HG03159 (cell line): ENCODE data around the gene HDC.

Experiments
- ATAC-seq: cut with Tn5 transposase; IDR thresholded peaks from one replicate; pipeline ENCODE4 v1.9.1; 2021; ENCODE audit warnings: mild to moderate bottlenecking, moderate library complexity; ENCODE audit not compliant: unreplicated experiment

HDC gene

DNA sequence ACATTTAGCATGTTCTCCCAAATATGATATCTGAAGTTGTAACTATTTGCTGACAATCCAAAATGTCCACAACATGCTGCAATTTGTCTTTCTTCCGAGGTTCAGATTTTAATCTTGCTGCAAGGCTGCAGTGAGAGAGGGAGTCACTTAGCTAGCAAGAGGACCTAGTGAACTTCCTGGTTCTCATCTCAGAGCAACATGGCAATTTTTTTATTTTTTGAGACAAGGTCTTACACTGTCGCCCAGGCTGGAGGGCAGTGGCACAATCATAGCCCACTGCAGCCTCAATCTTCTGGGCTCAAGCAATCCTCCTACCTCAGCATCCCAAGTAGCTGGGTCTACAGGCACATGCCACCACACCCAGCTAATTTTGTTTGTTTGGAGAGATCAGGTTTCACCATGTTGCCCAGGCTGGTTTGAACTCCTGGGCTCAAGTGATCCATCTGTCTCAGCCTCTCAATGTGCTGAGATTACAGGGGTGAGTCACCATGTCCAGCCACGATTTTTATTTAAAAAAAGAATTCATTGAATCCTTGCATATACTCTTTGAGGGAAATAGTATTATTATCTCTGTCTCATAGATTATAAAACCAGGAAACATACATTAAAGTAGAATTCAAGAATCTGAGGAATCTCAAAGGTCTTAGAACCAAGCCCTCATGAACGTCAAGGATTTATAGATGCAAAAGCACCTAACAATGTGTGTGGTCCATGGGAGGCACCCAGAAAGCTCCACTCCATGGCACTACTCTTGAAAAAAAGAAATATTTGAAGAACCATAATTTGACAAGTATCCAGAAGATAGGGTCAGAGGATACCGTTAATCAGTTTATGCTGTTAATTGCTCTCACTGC is 9.1 kb downstream of the HDC start:
- no peak for ATAC-seq

- no peak for ATAC-seq
Observed at GRCh38 chr15:50252556-50252955, 13.0 kb downstream of the HDC start.

DNA sequence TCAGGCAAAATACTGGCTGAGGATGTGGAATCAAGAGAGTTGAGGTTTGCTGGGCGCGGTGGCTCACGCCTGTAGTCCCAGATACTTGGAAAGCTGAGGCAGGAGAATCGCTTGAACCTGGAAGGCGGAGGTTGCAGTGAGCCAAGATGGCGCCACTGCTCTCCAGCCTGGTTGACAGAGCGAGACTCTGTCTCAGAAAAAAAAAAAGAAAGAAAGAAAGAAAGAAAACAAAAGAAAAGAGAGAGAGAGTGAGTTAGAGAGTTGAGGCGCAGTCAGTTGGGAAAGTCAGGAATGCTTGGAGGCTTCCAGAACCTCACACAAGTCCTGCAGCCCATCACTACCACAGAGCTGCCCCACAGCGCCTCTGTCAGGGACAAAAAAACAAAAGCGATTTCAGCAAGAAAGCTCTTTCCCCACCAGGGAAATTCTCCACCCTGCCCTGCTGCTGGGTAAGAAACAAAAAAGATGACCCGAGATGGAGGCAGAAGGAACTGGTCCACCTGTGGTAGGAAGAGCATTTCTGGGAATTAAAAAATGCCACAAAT is 13.8 kb downstream of the HDC start:
- ATAC-seq: no peak

DNA sequence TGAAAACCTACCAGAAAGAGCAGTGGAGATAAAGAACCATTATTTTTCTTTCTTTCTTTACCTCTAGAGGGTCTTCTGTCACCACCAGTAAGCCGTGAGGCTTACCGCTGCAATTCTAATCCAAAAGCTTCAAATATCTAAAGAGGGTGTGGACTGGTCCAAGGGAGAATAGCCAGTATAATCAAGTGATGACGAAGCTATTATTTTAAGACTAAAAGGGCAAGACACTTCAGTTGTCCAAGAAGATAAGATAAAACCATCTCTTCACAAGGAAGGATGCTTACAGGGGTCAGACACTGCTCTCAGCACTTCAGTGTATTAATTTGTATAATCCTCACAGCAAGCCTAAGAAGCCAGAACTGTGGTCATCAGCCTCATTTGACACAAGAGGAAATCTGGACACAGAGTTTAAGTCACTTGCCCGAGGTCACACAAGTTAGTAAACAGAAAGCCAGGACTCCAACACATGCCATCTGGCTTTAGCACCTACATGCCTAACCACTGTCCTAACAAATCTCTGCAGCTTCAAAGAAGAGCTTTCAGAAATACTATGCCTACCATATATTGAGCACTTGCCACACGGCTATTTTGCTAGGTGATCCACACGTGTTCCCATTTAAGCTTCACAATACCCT is 14.6 kb downstream of the HDC start:
- ATAC-seq: no peak

DNA sequence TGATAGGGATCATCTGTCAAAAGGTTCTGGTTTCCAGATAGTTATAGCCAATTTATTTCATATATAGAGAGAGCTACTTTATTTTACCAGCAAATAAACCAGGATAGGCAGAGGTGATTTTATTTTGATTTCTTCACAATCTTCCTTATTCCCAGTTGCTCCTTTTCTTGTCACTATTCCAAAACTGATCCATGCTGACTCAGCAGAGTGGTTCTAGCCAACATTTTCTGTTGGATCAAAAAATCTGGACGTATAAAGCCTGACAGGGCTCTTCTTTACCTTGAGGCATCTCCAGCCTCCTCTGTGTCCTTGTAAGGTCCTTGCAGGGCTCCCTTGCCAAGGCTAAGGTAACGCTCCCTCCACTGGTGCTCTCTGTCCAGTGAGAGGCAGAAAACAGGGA is 15.8 kb downstream of the HDC start:
- ATAC-seq: no peak

DNA sequence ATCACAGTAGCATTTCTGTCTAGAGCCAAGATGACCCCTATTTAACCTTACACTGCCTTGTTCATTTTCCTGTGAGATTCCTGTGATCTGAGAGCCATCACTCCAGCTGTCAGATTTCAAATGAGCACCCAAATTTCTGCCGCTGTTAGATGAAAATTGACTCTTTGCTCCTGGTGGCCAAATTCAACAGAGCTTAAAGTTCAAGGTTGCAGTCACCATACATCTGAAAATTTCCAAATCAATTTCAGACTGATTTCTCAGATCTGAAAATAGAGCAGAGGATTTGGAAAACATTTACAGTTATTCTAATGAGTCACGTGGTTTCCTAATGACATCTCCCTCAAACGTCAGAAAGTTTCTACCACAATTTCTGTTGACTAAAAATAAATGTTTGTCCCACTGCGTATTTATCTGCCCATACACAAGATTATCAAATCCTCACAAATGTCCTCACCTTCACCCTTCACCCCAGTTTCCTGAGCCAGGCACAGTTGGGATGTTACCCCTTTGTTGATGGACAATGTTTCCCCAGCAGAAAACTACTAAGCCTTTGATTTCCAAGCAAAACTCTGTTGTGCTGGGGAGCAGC is 16.4 kb downstream of the HDC start:
- ATAC-seq: no peak

GRCh38 chr15:50247819-50248655 is 17.5 kb downstream of the HDC start:
- ATAC-seq: peak; percentile 95

DNA sequence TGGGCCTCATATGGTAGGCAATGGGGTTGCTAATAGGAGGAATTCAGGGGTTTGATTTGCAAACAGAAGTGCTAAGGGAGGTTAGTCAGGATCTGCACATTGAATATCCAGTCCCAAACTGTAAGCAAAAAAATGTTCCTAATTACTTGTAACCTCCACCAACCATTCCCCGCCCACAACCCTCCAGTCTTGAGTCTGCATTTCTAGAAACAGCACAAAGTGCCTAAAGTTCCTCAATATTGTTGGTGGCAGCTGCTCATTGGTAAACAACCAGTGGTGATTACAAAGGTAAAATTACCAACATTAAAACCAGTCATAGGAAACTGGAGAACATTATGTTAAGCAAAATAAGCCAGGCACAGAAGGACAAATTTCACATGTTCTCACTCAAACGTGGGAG is 18.9 kb downstream of the HDC start:
- no peak for ATAC-seq

- no peak for ATAC-seq
Observed at GRCh38 chr15:50244959-50245624, 20.4 kb downstream of the HDC start.

DNA sequence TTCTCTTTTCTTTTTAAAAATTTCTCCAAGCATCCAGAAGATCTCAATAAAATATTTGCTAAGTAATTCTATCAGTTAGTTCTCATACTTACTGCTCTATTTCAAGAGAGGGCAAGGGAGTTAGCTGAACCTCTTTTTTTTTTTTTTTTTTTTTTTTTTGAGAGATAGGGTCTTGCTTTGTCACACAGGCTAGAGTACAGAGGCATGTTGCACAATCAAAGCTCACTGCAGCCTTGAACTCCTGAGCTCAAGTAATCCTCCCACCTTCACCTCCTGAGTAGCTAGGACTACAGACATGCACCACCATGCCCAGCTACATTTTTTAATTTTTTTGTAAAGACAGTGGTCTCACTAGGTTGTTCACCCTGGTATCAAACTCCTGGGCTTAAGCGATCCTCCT is 21.4 kb downstream of the HDC start:
- no peak for ATAC-seq

- ATAC-seq: no peak
Observed at GRCh38 chr15:50241684-50242450, 23.7 kb downstream of the HDC start.

- ATAC-seq: no peak
Observed at GRCh38 chr15:50238255-50238654, 27.3 kb downstream of the HDC start.

DNA sequence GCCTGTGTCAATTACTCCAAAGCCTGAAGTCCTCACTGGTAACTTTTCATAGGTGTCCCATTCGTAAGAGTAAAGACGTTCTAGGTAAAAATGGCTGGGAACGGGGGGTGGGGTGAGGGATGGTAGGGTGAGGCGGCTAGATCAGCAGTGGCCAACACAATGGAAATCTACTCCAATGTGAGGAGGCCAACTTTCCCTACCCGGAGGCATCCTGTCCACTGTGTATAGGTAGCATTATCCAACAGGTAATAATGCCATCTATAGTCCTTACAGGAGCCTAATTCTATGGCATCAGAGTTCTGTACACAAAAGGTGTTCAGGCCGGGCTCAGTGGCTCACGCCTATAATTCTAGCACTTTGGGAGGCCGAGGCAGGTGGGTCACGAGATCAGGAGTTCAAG is 29.1 kb downstream of the HDC start:
- no peak for ATAC-seq

DNA sequence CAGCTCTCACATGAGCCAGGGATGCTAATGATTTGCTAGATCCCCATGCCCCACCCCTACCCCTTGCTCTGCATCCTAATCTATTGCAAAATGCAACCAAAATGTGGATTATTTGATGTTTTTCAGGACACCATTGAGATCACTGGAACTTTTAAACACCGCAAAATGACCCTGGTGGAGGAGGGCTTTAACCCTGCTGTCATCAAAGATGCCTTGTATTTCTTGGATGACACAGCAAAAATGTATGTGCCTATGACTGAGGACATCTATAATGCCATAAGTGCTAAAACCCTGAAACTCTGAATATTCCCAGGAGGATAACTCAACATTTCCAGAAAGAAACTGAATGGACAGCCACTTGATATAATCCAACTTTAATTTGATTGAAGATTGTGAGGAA is 29.7 kb downstream of the HDC start:
- ATAC-seq: no peak

DNA sequence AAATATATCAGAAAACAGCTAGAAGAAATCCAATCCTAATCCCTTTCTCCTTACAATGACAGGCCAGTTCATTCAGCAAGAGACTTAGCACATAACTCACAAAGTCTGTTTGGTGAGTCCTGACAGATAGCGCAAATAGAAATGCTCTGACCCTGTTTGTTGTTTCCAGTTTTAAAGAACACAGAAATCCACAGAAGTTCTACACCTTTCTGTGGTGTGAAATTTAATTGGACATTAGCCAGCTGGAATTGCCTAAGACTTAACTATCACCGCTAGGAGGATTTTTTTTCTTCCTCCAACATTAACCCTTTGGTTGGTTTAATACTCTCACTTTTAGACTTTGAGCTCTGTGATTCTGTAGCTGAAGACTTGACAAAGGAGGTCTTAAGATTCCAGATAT is 30.8 kb downstream of the HDC start:
- ATAC-seq: no peak

DNA sequence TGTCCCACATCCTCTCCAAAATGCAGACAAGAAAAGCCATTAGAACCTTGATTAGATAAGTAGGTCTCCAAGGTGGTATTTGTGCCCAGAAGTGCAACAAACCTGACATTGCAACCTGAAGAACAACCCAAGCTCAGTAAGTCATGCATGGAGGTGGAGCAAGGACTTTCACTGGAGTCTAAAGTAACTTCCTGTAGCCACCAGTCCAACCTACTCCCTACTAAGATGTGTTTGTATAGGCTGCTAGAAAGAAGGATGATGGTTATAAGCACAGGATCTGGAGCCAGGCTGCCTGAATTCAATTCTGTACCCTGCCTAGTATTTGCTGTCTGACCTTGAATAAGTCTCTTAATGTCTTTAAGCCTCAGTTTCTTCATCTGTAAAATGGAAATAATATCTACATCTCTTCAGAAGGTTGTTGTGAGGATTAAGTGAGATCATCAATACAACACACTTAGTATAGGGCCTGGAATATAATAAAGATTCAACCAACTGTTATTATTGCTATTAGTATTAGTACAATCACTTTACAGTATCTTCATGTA is 32.3 kb downstream of the HDC start:
- no peak for ATAC-seq

DNA sequence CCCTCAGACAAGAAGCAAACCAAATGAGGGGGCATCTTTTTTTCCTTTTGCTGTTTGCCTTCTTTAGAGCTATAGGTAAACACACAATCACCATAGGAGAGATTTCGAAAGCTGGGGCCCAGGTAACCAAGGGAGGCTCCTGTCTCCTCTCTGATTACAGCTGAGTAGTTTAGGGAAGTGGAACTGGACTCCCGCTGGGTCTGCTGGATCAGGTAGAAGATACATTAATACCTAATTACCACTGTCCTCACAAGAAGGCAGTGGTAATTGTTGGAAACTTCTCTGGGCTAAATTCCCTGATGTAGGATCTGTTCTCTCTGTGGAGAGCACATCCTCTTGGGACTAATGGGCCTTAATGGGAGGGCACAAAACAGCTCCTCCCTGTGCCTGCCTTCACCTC is 32.7 kb downstream of the HDC start:
- no peak for ATAC-seq

DNA sequence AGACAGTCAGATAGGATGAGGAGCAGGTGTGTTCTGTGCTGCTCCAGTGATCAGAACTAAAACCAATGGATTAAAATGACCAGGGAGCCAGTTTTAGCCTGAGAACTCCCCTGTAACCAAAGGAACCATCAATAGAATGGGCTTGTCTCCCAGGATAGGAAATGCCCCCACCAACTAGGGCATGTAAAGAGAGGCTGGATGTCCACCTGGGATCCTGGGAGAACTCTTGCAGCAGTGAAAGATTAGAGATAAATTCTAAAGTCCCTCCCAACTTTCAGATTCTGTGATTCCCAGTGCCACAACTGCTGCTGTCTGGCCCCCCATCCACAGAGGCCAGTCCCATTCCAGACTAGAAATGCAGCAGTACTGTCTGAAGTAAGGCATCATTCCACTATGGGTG is 33.8 kb downstream of the HDC start:
- no peak for ATAC-seq

DNA sequence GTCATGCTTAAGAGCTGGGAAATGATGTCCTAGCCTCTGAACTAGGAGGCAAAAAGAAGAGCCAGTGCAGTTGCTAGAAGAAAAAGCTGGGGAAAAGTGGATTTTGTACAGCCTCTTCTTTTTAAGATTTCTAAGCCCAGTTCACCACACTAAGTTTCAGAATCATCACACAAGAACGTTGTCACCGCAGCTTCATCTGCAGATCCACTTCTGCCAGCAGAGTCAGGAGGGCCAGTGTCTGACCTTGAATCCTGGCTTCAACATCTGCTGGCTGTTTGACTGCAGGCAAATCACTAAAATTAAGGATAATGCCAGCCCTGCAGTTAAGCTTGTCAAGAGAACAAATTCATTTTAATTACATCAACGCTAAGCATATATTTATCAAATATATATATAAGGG is 36.2 kb downstream of the HDC start:
- no peak for ATAC-seq

- no peak for ATAC-seq
Observed at GRCh38 chr15:50228866-50229265, 36.7 kb downstream of the HDC start.
